NB4 (cell line): ENCODE data around the gene RUNX3.

Experiments used
- CTCF ChIP-seq: IDR thresholded peaks from one replicate; pipeline ENCODE4 v1.5.1; 2012; ENCODE audit warnings: low read depth, low read length
- POLR2A ChIP-seq: IDR thresholded peaks from 2 replicates; pipeline ENCODE4 v1.6.1; 2011; ENCODE audit warnings: mild to moderate bottlenecking; ENCODE audit not compliant: insufficient read length; ENCODE audit errors: extremely low read depth

- TF ChIP-seq CTCF (no peak), POLR2A (no peak)
These were observed 42.3 kb upstream of the RUNX3 start for GRCh38 chr1:24972221-24972914.
